ENCODE results near the gene SLC38A7. TPM values are rescaled to one million over a fixed set of nuclear protein-coding genes. Genes with fewer than 3 reads are reported as not detected.

SLC38A7 gene
- total RNA-seq, result 28.9 and 34.3 TPM in 2 replicates

GRCh38 chr16:58684354-58685083, at the start of gene SLC38A7:
Gene SLC38A7, minus strand, starts transcription at chr16:58684770. Its CDS starts 4,644 bp downstream, at chr16:58680126.

GRCh38 chr16:58733671-58734458, 49.3 kb upstream of the SLC38A7 start, which contains the start of gene GOT2:
Gene GOT2, minus strand, starts transcription at chr16:58734316. Its CDS starts 88 bp downstream, at chr16:58734228.

GRCh38 chr16:58629733-58630640, 54.6 kb downstream of the SLC38A7 start, which contains the start of gene CNOT1:
Gene CNOT1, minus strand, starts transcription at chr16:58629826. Its CDS starts 30,489 bp downstream, at chr16:58599337.

Other genes starting within 250 kb of the SLC38A7 start
- 21.1 and 35.7 TPM in 2 replicates for gene NDRG4, start 184.6 kb downstream of the SLC38A7 start, total RNA-seq
- gene SETD6, start 169.3 kb downstream of the SLC38A7 start, total RNA-seq, result 10.0 and 12.3 TPM in 2 replicates
- gene CNOT1, start 54.9 kb downstream of the SLC38A7 start, total RNA-seq, result 81.9 and 93.3 TPM in 2 replicates
- 50.0 and 62.2 TPM in 2 replicates for gene GOT2, start 49.5 kb upstream of the SLC38A7 start, total RNA-seq